DLD1 (cell line): ENCODE measurements around the gene CACNA1E.
"Not testable (repeated sequence)": the region's sequence is repeated elsewhere in the genome, so short reads cannot be mapped to it uniquely, and the experiment has no call there.

ENCODE experiments used
- in situ Hi-C: cut with HindIII; loops from 2 replicates; pipeline ENCODE4 v1.10.0; 2017; ENCODE audit warnings: low sequenced_read_pairs

Gene CACNA1E

DNA sequence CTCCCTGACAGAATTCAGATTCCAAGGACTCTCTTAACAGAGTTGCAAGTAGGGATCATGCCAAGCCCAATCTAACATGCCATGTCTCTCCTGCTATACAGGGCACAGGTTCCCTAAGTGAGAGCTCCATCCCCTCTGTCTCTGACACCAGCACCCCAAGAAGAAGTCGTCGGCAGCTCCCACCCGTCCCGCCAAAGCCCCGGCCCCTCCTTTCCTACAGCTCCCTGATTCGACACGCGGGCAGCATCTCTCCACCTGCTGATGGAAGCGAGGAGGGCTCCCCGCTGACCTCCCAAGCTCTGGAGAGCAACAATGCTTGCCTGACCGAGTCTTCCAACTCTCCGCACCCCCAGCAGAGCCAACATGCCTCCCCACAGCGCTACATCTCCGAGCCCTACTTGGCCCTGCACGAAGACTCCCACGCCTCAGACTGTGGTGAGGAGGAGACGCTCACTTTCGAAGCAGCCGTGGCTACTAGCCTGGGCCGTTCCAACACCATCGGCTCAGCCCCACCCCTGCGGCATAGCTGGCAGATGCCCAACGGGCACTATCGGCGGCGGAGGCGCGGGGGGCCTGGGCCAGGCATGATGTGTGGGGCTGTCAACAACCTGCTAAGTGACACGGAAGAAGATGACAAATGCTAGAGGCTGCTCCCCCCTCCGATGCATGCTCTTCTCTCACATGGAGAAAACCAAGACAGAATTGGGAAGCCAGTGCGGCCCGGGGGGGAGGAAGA lies 315.0 kb downstream of the CACNA1E start:
- in situ Hi-C loops, result no loop called here

- in situ Hi-C loops, result no loop called here
Measured at GRCh38 chr1:181801617-181802016, 318.3 kb downstream of the CACNA1E start.

- in situ Hi-C loops, result no loop called here
Measured at GRCh38 chr1:181802466-181802865, 319.1 kb downstream of the CACNA1E start.

DNA sequence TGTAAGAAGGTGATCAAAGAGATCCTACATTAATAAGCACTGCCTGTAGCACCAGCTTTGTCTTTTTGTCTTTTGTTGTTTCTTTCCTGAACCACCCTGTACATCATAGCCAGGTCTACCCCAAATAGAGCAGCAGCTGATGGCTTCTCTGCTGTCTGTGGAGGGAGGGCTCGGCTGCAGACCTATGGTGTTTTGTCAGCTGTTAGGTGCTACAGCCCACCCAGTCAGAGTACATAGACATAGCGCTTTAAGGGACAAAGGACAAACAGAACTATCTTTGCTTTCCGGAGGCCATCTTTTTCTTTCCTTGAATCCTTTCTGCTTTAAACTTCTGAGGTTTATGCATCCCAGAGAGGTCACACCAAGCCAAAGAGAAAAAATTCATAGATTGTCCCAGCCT lies 320.1 kb downstream of the CACNA1E start:
- in situ Hi-C loops, result no loop called here

DNA sequence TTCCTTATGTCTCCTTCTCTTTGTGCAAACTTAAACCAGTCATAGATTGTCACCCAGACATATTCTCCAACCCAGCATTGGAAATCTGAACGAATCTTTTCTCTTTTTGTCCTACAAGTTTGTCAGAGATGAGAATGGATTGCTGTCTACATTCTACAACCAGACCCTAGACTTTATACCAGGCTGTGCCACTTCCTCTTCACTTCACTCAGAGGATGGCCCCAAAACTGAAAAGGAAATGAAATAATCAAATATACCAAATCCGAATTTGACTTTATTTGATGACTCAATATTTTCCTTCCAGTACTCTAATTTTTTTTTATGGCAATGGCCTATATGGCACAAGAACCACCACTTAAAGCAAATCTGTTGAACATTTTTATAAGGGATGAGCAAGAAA lies 321.7 kb downstream of the CACNA1E start:
- in situ Hi-C loops, result no loop called here

DNA sequence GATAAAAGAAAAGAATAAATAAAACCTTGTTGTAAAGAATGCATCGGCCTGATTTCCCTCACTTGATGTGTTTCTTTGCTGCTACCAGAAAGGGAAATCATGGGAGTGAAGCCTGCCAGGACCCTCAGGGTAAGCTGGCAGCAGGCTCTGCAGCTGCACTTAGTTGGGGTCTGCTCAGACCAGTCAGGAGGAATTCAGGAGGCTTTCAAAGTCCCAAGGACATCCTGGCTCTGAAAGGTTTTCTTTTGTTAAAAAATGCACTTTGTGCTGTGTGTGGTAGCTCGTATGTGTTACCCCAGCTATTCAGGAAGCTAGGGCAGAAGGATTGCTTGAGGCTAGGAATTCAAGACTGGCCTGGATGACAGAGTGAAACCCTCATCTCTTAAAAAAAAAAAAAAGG lies 323.4 kb downstream of the CACNA1E start:
- in situ Hi-C loops, result no loop called here

GRCh38 chr1:181807251-181807650 lies 323.9 kb downstream of the CACNA1E start:
- in situ Hi-C loops, result no loop called here

- in situ Hi-C loops, result no loop called here
Measured at GRCh38 chr1:181809991-181810545, 326.8 kb downstream of the CACNA1E start.

DNA sequence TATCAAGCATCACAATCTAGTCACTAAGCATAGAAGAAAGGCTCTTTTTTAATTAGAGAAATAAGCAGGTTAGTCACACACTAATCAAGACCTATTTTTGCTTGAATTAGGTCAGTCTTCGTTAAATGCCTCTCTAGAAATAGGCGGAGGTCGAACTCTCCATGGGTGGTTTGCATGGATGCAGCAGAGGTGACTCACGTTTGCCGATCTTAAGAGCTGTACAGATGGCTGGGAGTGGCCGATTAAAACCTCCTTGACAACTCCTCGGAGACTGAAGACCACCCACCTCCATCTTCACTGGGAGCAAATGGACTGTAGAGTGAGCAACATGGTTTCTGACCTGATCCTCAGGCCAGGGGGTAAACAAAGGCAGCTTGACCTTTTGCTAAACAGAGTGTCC lies 328.9 kb downstream of the CACNA1E start:
- in situ Hi-C loops, result no loop called here

GRCh38 chr1:181813266-181813665 lies 329.9 kb downstream of the CACNA1E start:
- in situ Hi-C loops, result no loop called here

GRCh38 chr1:181816608-181817007 lies 333.3 kb downstream of the CACNA1E start:
- in situ Hi-C loops, result no loop called here

DNA sequence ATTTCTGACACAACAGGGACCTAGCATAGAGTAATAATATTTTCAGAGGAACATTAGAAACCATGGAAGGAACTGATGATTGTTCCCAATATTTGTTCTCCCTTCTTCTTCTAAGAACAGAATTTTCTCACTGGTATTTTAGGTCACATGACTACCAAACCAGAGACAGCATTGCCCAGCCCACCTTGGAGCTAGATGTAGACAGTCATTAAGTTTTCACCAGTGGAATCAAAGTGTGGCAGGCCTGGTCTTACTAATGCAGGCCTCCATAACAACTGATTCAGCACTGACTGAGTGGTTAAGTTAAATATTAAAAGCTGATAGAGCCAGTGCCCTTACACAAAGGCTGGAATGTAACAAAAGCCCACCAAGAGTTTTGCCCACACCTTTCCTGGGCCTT lies 333.8 kb downstream of the CACNA1E start:
- in situ Hi-C loops, result no loop called here

DNA sequence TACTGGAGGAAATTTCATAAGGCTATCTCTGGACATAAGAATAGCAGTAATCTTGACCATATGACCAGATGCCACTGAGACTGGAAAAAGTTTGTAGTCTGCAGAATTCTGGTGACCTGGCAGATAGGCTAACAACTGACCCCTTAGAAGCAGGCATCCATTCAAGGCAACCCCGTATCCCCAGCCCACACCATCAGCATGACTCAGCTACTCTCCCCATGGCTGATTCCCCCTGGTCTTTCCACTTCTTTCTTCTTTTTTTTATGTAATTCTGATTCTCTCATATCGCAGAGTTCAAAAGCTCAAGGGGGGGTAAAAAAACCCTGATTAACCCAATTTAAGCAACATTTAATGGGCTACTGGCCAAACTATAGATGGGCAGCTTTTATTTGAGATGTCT lies 335.1 kb downstream of the CACNA1E start:
- in situ Hi-C loops, result no loop called here

DNA sequence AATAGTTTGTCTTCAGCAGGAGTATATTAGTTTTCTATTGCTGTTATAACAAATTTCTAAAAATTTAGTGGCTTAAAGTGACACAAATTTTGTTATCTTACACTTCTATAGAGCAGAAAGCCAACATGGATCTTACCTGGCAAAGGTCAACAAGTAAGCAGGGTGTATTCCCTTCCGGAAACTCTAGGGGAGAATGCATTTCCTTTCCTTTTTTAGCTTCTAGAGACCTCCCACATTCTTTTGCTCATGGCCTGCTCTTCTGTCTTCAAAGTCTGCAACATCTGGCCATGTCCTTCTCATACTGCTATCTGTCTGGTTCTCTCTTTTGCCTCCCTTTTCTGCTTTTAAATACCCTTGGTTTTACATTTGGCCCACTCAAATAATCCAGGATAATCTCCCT lies 335.6 kb downstream of the CACNA1E start:
- in situ Hi-C loops, result no loop called here

DNA sequence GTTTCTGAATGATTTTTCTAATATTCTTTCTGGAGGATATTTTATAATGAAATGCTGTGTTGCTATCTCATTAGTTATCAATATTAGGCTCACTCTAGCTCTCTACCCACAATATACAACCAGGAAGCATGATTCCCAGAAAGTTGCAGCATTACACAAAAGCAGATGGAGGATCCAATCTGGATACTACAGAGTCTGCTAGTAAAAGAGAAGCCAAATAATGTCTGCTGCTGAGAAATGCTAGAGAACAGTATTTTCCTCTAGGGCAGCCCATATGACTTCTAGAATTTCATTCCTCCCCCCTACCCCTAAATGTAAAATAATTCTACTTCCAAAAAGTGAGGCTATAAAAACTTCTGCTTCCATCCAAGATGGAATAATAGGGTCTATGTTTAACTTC lies 338.4 kb downstream of the CACNA1E start:
- in situ Hi-C loops, result no loop called here

DNA sequence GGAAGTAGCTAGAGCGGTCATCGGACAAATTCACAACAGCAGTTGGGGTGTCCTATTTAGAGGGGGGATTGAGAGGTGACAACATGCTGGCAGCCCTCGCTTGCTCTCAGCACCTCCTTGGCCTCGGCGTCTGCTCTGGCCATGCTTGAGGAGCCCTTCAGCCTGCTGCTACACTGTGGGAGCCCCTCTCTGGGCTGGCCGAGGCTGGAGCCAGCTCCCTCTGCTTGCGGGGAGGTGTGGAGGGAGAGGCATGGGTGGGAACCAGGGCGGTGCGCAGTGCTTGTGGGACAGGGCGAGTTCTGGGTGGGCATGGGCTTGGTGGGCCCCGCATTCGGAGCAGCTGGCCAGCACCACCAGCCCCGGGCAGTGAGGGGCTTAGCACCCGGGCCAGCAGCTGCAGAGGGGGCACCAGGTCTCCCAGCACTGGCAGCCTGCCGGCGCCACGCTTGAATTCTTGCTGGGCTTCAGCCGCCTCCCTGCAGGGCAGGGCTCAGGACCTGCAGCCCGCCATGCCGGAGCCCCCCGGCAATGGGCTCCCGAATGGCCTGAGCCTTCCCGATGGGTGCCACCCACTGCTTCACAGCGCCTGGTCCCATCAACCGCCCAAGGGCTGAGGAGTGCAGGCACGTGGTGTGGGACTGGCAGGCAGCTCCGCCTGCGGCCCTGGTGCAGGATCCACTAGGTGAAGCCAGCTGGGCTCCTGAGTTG lies 349.0 kb downstream of the CACNA1E start:
- in situ Hi-C loops, result not testable (repeated sequence)

GRCh38 chr1:181846001-181846645 lies 362.8 kb downstream of the CACNA1E start:
- in situ Hi-C loops, result no loop called here

DNA sequence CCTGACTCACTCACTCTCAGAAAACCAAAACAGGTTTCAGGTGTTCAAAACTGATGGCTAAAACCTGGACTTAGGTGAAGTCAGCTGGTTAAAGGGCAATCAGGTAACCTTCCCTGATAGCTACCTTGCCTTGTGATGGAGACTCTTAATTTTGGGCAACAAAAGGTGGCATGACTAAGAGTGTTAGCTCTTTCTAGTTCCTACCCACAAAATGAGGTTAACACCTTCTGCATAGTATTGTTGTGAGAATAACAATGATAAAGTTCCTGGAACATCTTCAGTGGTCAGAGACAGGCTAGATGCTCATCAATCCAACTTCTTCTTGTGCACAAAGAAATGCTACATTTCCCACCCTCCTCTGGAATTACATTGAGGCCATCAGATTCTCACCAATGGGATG lies 363.4 kb downstream of the CACNA1E start:
- in situ Hi-C loops, result no loop called here

- in situ Hi-C loops, result no loop called here
Measured at GRCh38 chr1:181849071-181849470, 365.8 kb downstream of the CACNA1E start.

DNA sequence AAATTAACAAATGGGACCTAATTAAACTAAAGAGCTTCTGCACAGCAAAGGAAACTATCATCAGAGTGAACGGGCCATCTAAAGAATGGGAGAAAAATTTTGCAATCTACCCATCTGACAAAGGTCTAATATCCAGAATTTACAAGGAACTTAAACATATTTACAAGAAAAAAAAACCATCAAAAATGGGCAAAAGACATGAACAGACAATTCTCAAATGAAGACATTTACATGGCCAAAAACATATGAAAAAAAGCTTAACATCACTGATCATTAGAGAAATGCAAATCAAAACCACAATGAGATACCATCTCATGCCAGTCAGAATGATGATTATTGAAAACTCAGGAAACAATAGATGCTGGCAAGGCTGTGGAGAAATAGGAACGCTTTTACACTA lies 370.9 kb downstream of the CACNA1E start:
- in situ Hi-C loops, result not testable (repeated sequence)

- in situ Hi-C loops, result no loop called here
Measured at GRCh38 chr1:181855380-181855779, 372.1 kb downstream of the CACNA1E start.
